ENCODE measurements around the gene KRTAP9-4. TPM values are rescaled to one million over a fixed set of nuclear protein-coding genes. Genes with fewer than 3 reads are reported as not detected.
A peak's percentile ranks its signal among the peaks of the same experiment; 100 is the strongest.
"Not testable (repeated sequence)": the region's sequence is repeated elsewhere in the genome, so short reads cannot be mapped to it uniquely, and the experiment has no call there.

The KRTAP9-4 gene
- total and polyA plus RNA-seq, 7 experiments from 2014 or later, result not detected

DNA sequence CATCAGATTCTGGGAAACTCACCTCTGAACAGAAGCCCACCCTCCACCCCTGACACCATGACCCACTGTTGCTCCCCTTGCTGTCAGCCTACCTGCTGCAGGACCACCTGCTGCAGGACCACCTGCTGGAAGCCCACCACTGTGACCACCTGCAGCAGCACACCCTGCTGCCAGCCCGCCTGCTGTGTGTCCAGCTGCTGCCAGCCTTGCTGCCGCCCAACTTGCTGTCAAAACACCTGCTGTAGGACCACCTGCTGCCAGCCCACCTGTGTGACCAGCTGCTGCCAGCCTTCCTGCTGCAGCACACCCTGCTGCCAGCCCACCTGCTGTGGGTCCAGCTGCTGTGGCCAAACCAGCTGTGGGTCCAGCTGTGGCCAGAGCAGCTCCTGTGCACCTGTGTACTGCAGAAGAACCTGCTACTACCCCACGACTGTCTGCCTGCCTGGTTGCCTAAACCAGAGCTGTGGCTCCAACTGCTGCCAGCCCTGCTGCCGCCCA lies 22.8 kb upstream of the KRTAP9-4 start, which contains the start of gene KRTAP9-2:
TSS of gene KRTAP9-2 (plus strand) at position 51 of the 498 bp plus-strand sequence. CDS start at position 58, 7 bp downstream.
- H3K9me3 ChIP-seq (ENCODE audit: control insufficient read depth in 2 of 3, low read length in 3 of 3); DNase-seq; H3K9me3 Mint-ChIP-seq; H3K4me1 ChIP-seq (ENCODE audit: control insufficient read depth in 2 of 2, insufficient read depth in 2 of 2, low read length in 2 of 2); intact Hi-C loops (cut with micrococcal nuclease); CTCF ChIA-PET; H3K36me3 ChIP-seq (ENCODE audit: control insufficient read depth in 2 of 3, insufficient read depth in 3 of 3, low read length in 3 of 3); H3K27ac Mint-ChIP-seq; H3K4me3 Mint-ChIP-seq; POLR2A ChIA-PET; H3K27me3 ChIP-seq (ENCODE audit: control insufficient read depth in 2 of 2, insufficient read depth in 2 of 2, low read length in 2 of 2); H3K4me3 ChIP-seq (ENCODE audit: low read length); H3K27ac ChIP-seq (ENCODE audit: low read depth, low read length); H3K36me3 Mint-ChIP-seq; ATAC-seq: not testable (repeated sequence)
- H3K4me1 Mint-ChIP-seq, result peaks cover 0 to 15% (median 7%) of the 10 kb centered on the region in 7 donors
- H3K27me3 Mint-ChIP-seq, result peaks cover 0 to 16% (median 0%) of the 10 kb centered on the region in 5 donors

- H3K27ac Mint-ChIP-seq, result peak overlapping the region in 1 of 9 donors; percentile 23
- no peak overlapping the region for H3K4me3 Mint-ChIP-seq
- H3K4me1 ChIP-seq (ENCODE audit: control insufficient read depth in 2 of 2, insufficient read depth in 2 of 2, low read length in 2 of 2), result no peaks in the 10 kb centered on the region
- no peaks in the 10 kb centered on the region for H3K36me3 Mint-ChIP-seq
- DNase-seq (no peak), ATAC-seq (no peak)
- peaks cover 0 to 25% (median 4%) of the 10 kb centered on the region in 5 donors for H3K27me3 Mint-ChIP-seq
- no peaks in the 10 kb centered on the region for H3K9me3 ChIP-seq (ENCODE audit: control insufficient read depth in 2 of 3, low read length in 3 of 3)
- ChIA-PET POLR2A (no interaction called here), CTCF (interaction anchor here (1.6 kb wide), 1 partner anchor 14 kb away, joined by 3 read pairs; no protein-coding TSS in a partner anchor)
- no peak overlapping the region for H3K27ac ChIP-seq (ENCODE audit: low read depth, low read length)
- no peak overlapping the region for H3K4me3 ChIP-seq (ENCODE audit: low read length)
- H3K4me1 Mint-ChIP-seq, result peaks cover 0 to 15% (median 7%) of the 10 kb centered on the region in 7 donors
- intact Hi-C loops (cut with micrococcal nuclease), result no loop called here
- no peaks in the 10 kb centered on the region for H3K36me3 ChIP-seq (ENCODE audit: control insufficient read depth in 2 of 3, insufficient read depth in 3 of 3, low read length in 3 of 3)
- H3K27me3 ChIP-seq (ENCODE audit: control insufficient read depth in 2 of 2, insufficient read depth in 2 of 2, low read length in 2 of 2), result peaks cover 0 to 6% of the 10 kb centered on the region in 2 donors
- peaks cover 0 to 2% (median 0%) of the 10 kb centered on the region in 11 donors for H3K9me3 Mint-ChIP-seq
These were observed 19.4 kb upstream of the KRTAP9-4 start for GRCh38 chr17:41230094-41230493.

- Mint-ChIP-seq H3K27ac (no peak overlapping the region), H3K4me1 (peaks cover 0 to 15% (median 9%) of the 10 kb centered on the region in 7 donors), H3K9me3 (peaks cover 0 to 2% (median 0%) of the 10 kb centered on the region in 11 donors), H3K4me3 (no peak overlapping the region), H3K27me3 (peaks cover 0 to 27% (median 10%) of the 10 kb centered on the region in 5 donors), H3K36me3 (no peaks in the 10 kb centered on the region)
- Histone ChIP-seq H3K4me1 (ENCODE audit: control insufficient read depth in 2 of 2, insufficient read depth in 2 of 2, low read length in 2 of 2) (no peaks in the 10 kb centered on the region), H3K4me3 (ENCODE audit: low read length) (no peak overlapping the region), H3K27ac (ENCODE audit: low read depth, low read length) (no peak overlapping the region), H3K9me3 (ENCODE audit: control insufficient read depth in 2 of 3, low read length in 3 of 3) (no peaks in the 10 kb centered on the region), H3K27me3 (ENCODE audit: control insufficient read depth in 2 of 2, insufficient read depth in 2 of 2, low read length in 2 of 2) (no peaks in the 10 kb centered on the region), H3K36me3 (ENCODE audit: control insufficient read depth in 2 of 3, insufficient read depth in 3 of 3, low read length in 3 of 3) (no peaks in the 10 kb centered on the region)
- ChIA-PET POLR2A (no interaction called here), CTCF (no interaction called here)
- intact Hi-C loops (cut with micrococcal nuclease), result no loop called here
- ATAC-seq (no peak), DNase-seq (no peak)
These were observed 17.8 kb upstream of the KRTAP9-4 start for GRCh38 chr17:41231731-41232130.

GRCh38 chr17:41232399-41233105 lies 16.9 kb upstream of the KRTAP9-4 start, which contains the start of gene KRTAP9-3:
Gene KRTAP9-3, plus strand, starts transcription at chr17:41232449. Its CDS starts 53 bp downstream, at chr17:41232502.
- H3K4me1 ChIP-seq (ENCODE audit: control insufficient read depth in 2 of 2, insufficient read depth in 2 of 2, low read length in 2 of 2); H3K27me3 ChIP-seq (ENCODE audit: control insufficient read depth in 2 of 2, insufficient read depth in 2 of 2, low read length in 2 of 2); intact Hi-C loops (cut with micrococcal nuclease); H3K27ac ChIP-seq (ENCODE audit: low read depth, low read length); H3K4me3 Mint-ChIP-seq; CTCF ChIA-PET; DNase-seq; ATAC-seq; H3K9me3 ChIP-seq (ENCODE audit: control insufficient read depth in 2 of 3, low read length in 3 of 3); H3K9me3 Mint-ChIP-seq; H3K4me3 ChIP-seq (ENCODE audit: low read length); H3K36me3 ChIP-seq (ENCODE audit: control insufficient read depth in 2 of 3, insufficient read depth in 3 of 3, low read length in 3 of 3); H3K27ac Mint-ChIP-seq; H3K36me3 Mint-ChIP-seq; POLR2A ChIA-PET: not testable (repeated sequence)
- Mint-ChIP-seq H3K27me3 (peaks cover 0 to 27% (median 11%) of the 10 kb centered on the region in 5 donors), H3K4me1 (peaks cover 0 to 15% (median 9%) of the 10 kb centered on the region in 7 donors)

GRCh38 chr17:41237116-41237515 lies 12.4 kb upstream of the KRTAP9-4 start:
- H3K27ac Mint-ChIP-seq; H3K27ac ChIP-seq (ENCODE audit: low read depth, low read length); POLR2A ChIA-PET; H3K27me3 ChIP-seq (ENCODE audit: control insufficient read depth in 2 of 2, insufficient read depth in 2 of 2, low read length in 2 of 2); DNase-seq; H3K4me3 ChIP-seq (ENCODE audit: low read length); H3K4me1 ChIP-seq (ENCODE audit: control insufficient read depth in 2 of 2, insufficient read depth in 2 of 2, low read length in 2 of 2); ATAC-seq; H3K4me1 Mint-ChIP-seq; H3K36me3 ChIP-seq (ENCODE audit: control insufficient read depth in 2 of 3, insufficient read depth in 3 of 3, low read length in 3 of 3); CTCF ChIA-PET; intact Hi-C loops (cut with micrococcal nuclease); H3K4me3 Mint-ChIP-seq; H3K9me3 ChIP-seq (ENCODE audit: control insufficient read depth in 2 of 3, low read length in 3 of 3): not testable (repeated sequence)
- Mint-ChIP-seq H3K27me3 (peaks cover 0 to 22% (median 17%) of the 10 kb centered on the region in 5 donors), H3K9me3 (peaks cover 0 to 10% (median 3%) of the 10 kb centered on the region in 11 donors), H3K36me3 (peaks cover 0 to 11% (median 4%) of the 10 kb centered on the region in 5 donors)

DNA sequence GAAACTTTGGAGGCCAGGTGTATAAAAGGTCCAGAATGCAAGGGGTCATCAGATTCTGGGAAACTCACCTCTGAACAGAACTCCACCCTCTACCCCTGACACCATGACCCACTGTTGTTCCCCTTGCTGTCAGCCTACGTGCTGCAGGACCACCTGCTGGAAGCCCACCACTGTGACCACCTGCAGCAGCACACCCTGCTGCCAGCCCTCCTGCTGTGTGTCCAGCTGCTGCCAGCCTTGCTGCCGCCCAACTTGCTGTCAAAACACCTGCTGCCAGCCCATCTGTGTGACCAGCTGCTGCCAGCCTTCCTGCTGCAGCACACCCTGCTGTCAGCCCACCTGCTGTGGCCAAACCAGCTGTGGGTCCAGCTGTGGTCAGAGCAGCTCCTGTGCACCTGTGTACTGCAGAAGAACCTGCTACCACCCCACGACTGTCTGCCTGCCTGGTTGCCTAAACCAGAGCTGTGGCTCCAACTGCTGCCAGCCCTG lies 11.5 kb upstream of the KRTAP9-4 start, which contains the start of gene KRTAP9-8:
TSS of gene KRTAP9-8 (plus strand) at position 51 of the 489 bp plus-strand sequence. CDS start at position 104, 53 bp downstream.
- CTCF ChIA-PET; POLR2A ChIA-PET; H3K4me3 Mint-ChIP-seq; H3K27me3 ChIP-seq (ENCODE audit: control insufficient read depth in 2 of 2, insufficient read depth in 2 of 2, low read length in 2 of 2); H3K9me3 ChIP-seq (ENCODE audit: control insufficient read depth in 2 of 3, low read length in 3 of 3); H3K36me3 ChIP-seq (ENCODE audit: control insufficient read depth in 2 of 3, insufficient read depth in 3 of 3, low read length in 3 of 3); H3K4me3 ChIP-seq (ENCODE audit: low read length); ATAC-seq; H3K4me1 Mint-ChIP-seq; H3K27ac Mint-ChIP-seq; DNase-seq; H3K4me1 ChIP-seq (ENCODE audit: control insufficient read depth in 2 of 2, insufficient read depth in 2 of 2, low read length in 2 of 2); H3K27ac ChIP-seq (ENCODE audit: low read depth, low read length); intact Hi-C loops (cut with micrococcal nuclease): not testable (repeated sequence)
- H3K9me3 Mint-ChIP-seq, result peaks cover 0 to 14% (median 3%) of the 10 kb centered on the region in 11 donors
- peaks cover 0 to 24% (median 16%) of the 10 kb centered on the region in 5 donors for H3K27me3 Mint-ChIP-seq
- H3K36me3 Mint-ChIP-seq, result peaks cover 0 to 11% (median 4%) of the 10 kb centered on the region in 5 donors

Data from naive thymus-derived CD4-positive, alpha-beta T cell (primary cell).